Calu3 (cell line): Measurements from ENCODE around the gene DPY19L3. TPM values are rescaled to one million over a fixed set of nuclear protein-coding genes. Genes with fewer than 3 reads are reported as not detected.

Experiments used
- BruUV-seq: library from RNA; stranded (reverse); fragments of 400-500 nt; replicated peaks from 2 replicates; lab custom pipeline; 2021; lab: Mats Ljungman, UMichigan
- CTCF ChIA-PET: fragments of 300-600 bp; sonication (Branson Sonifier 250); formaldehyde crosslinking; loops from one replicate; lab custom pipeline; 2022; ENCODE audit warnings: antibody characterized with exemption; lab: Charles Lee
- DNase-seq: peaks from one replicate; pipeline ENCODE4 v3.0.0; 2022
- H3K27ac Mint-ChIP-seq: one replicate; pipeline ENCODE4 v1.8.0; 2022; ENCODE audit warnings: mixed read lengths; ENCODE audit not compliant: unreplicated experiment
- H3K27me3 Mint-ChIP-seq: one replicate; pipeline ENCODE4 v1.8.0; 2022; ENCODE audit warnings: mixed read lengths; ENCODE audit not compliant: unreplicated experiment
- H3K36me3 Mint-ChIP-seq: one replicate; pipeline ENCODE4 v1.8.0; 2022; ENCODE audit warnings: mild to moderate bottlenecking, moderate library complexity, mixed read lengths; ENCODE audit not compliant: insufficient read depth, unreplicated experiment
- H3K4me1 Mint-ChIP-seq: one replicate; pipeline ENCODE4 v1.8.0; 2022; ENCODE audit warnings: mild to moderate bottlenecking, low read depth, mixed read lengths; ENCODE audit not compliant: unreplicated experiment
- H3K4me3 Mint-ChIP-seq: one replicate; pipeline ENCODE4 v1.8.0; 2022; ENCODE audit warnings: mild to moderate bottlenecking, low read depth, moderate library complexity, mixed read lengths; ENCODE audit not compliant: unreplicated experiment
- H3K9me3 Mint-ChIP-seq: one replicate; pipeline ENCODE4 v1.8.0; 2022; ENCODE audit warnings: low read depth, mixed read lengths; ENCODE audit not compliant: unreplicated experiment
- intact Hi-C: fragments of 100-400 bp; cut with micrococcal nuclease; formaldehyde crosslinking; loops from one replicate; pipeline ENCODE4 v1.10.0; 2022; ENCODE audit not compliant: unreplicated experiment
- total RNA-seq: library from RNA; stranded (reverse); gene quantifications from 2 replicates; pipeline ENCODE4 v1.2.3, GENCODE V29; 2022
- TF ChIP-seq, protein P1 (sequence below): fragments of 200-600 bp; IDR thresholded peaks from one replicate; pipeline ENCODE4 v1.8.0; 2022; ENCODE audit warnings: antibody characterized with exemption; ENCODE audit not compliant: unreplicated experiment

DPY19L3 gene
- total RNA-seq, 1 experiment from 2014 or later = 29.4 TPM

GRCh38 chr19:32469795-32470194 is 64.2 kb downstream of the DPY19L3 start:
- H3K36me3 Mint-ChIP-seq = no peaks in the 10 kb centered on the region
- intact Hi-C loops = no loop called here
- H3K4me3 Mint-ChIP-seq = no peak overlapping the region
- TF ChIP-seq, protein P1, sequence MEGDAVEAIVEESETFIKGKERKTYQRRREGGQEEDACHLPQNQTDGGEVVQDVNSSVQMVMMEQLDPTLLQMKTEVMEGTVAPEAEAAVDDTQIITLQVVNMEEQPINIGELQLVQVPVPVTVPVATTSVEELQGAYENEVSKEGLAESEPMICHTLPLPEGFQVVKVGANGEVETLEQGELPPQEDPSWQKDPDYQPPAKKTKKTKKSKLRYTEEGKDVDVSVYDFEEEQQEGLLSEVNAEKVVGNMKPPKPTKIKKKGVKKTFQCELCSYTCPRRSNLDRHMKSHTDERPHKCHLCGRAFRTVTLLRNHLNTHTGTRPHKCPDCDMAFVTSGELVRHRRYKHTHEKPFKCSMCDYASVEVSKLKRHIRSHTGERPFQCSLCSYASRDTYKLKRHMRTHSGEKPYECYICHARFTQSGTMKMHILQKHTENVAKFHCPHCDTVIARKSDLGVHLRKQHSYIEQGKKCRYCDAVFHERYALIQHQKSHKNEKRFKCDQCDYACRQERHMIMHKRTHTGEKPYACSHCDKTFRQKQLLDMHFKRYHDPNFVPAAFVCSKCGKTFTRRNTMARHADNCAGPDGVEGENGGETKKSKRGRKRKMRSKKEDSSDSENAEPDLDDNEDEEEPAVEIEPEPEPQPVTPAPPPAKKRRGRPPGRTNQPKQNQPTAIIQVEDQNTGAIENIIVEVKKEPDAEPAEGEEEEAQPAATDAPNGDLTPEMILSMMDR = no peak
- no peak overlapping the region for H3K27ac Mint-ChIP-seq
- DNase-seq = no peak
- H3K9me3 Mint-ChIP-seq = no peaks in the 10 kb centered on the region
- CTCF ChIA-PET = no interaction called here
- no TSS peak for BruUV-seq
- no peaks in the 10 kb centered on the region for H3K27me3 Mint-ChIP-seq
- H3K4me1 Mint-ChIP-seq = no peaks in the 10 kb centered on the region

DNA sequence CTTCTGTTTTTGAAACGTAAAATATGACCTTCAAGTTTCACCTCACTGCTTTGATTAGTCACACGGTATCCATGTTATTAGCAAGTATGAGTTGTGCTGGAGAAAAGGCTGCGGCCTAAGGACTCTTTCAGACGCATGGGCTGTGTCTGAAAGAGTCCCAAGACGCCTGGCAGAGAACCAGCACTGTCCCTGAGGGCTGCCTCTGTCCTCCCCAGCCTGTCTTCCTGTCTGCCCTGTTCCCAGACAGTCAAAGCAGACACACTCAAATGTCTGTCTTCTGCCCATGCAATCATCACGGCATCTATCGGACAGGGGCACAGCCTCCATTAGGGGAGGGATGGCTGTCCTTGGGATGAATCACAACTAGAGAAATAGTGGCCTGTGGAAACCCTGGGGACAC is 65.5 kb downstream of the DPY19L3 start:
- intact Hi-C loops = no loop called here
- no peaks in the 10 kb centered on the region for H3K4me1 Mint-ChIP-seq
- CTCF ChIA-PET = no interaction called here
- H3K27ac Mint-ChIP-seq = no peak overlapping the region
- no peak overlapping the region for H3K4me3 Mint-ChIP-seq
- H3K9me3 Mint-ChIP-seq = no peaks in the 10 kb centered on the region
- TF ChIP-seq, protein P1 = no peak
- DNase-seq = no peak
- no peaks in the 10 kb centered on the region for H3K27me3 Mint-ChIP-seq
- no TSS peak for BruUV-seq
- H3K36me3 Mint-ChIP-seq = no peaks in the 10 kb centered on the region

DNA sequence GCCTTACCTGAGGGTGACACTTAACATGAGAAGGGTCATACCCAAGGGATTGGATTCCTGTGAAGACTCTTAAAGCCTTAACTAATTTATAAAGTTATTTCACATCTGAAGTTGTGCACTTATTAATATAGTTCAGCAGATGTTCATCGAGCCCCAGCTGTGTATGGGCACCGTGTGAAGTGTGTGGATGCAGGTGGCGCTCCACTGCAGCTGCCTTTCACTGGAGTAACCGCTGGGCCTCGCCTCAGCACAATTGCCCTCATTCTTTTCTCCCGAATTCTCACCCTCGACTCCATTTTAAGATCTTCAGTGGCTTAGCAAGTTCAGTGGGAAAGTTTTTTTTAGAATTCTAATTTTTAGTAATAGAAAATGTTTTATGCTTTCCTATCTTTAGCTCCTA is 66.2 kb downstream of the DPY19L3 start:
- Mint-ChIP-seq H3K36me3 (no peaks in the 10 kb centered on the region), H3K27ac (no peak overlapping the region), H3K4me1 (no peaks in the 10 kb centered on the region), H3K4me3 (no peak overlapping the region), H3K27me3 (no peaks in the 10 kb centered on the region), H3K9me3 (no peaks in the 10 kb centered on the region)
- DNase-seq = no peak
- CTCF ChIA-PET = no interaction called here
- intact Hi-C loops = no loop called here
- TF ChIP-seq, protein P1 = no peak
- no TSS peak for BruUV-seq

- no peak overlapping the region for H3K27ac Mint-ChIP-seq
- no peaks in the 10 kb centered on the region for H3K4me1 Mint-ChIP-seq
- TF ChIP-seq, protein P1 = no peak
- DNase-seq = no peak
- H3K9me3 Mint-ChIP-seq = no peaks in the 10 kb centered on the region
- intact Hi-C loops = no loop called here
- no peak overlapping the region for H3K4me3 Mint-ChIP-seq
- H3K36me3 Mint-ChIP-seq = peaks cover 3% of the 10 kb centered on the region
- no TSS peak for BruUV-seq
- CTCF ChIA-PET = interaction anchor here (0.6 to 1.0 kb wide), 3 partner anchors 11 to 212 kb away, joined by 3 to 4 read pairs (median 4); no protein-coding TSS in a partner anchor
- no peaks in the 10 kb centered on the region for H3K27me3 Mint-ChIP-seq
Observed at GRCh38 chr19:32475141-32476031, 69.8 kb downstream of the DPY19L3 start.
